Left lung (tissue), 10 donors: ENCODE measurements around the gene CLDN20. TPM values are rescaled to one million over a fixed set of nuclear protein-coding genes. Genes with fewer than 3 reads are reported as not detected.

Experiments used
- ATAC-seq: fragments of 200-7000 bp; cut with Tn5 transposase; one replicate; pipeline ENCODE4 v1.9.1; 2020; ENCODE audit warnings: moderate library complexity
- DNase-seq, 4 donors: peaks; one replicate each; pipeline ENCODE4 v3.0.0-alpha.2; 2013 to 2020
- H3K27ac ChIP-seq, 2 donors: fragments of 200-600 bp; sonication (generic) in 1 of 2; one replicate each; pipeline versions ENCODE4 v1.5.0 to v1.8.0; 2020 to 2021
- H3K27me3 ChIP-seq, 2 donors: fragments of 200-600 bp; sonication (generic) in 1 of 2; one replicate each; pipeline versions ENCODE4 v1.5.0 to v1.8.0; 2020 to 2021
- H3K36me3 ChIP-seq, 2 donors: fragments of 200-600 bp; sonication (generic) in 1 of 2; one replicate each; pipeline versions ENCODE4 v1.5.0 to v1.8.0; 2020 to 2021
- H3K4me1 ChIP-seq, 2 donors: fragments of 200-600 bp; one replicate each; pipeline ENCODE4 v1.8.0; 2021
- H3K4me3 ChIP-seq, 2 donors: fragments of 200-600 bp; sonication (generic) in 1 of 2; one replicate each; pipeline versions ENCODE4 v1.5.0 to v1.8.0; 2020 to 2021; ENCODE audit warnings: mild to moderate bottlenecking in 1 of 2
- H3K9me3 ChIP-seq, 2 donors: fragments of 200-600 bp; sonication (generic) in 1 of 2; one replicate each; pipeline versions ENCODE4 v1.5.0 to v1.8.0; 2020 to 2021
- CTCF ChIP-seq, 2 donors: fragments of 200-600 bp; sonication (generic) in 1 of 2; IDR thresholded peaks; one replicate each; pipeline versions ENCODE4 v1.5.0 to v1.8.0; 2021; ENCODE audit warnings: antibody characterized with exemption in 2 of 2
- intact Hi-C, 2 donors: fragments of 100-400 bp; cut with DNase I; formaldehyde crosslinking; loops; one replicate each; pipeline versions ENCODE4 v1.11.2 to v1.14.2; 2022
- polyA plus RNA-seq, 6 donors: library from polyadenylated mRNA; unstranded; fragments of 120-200 nt; gene quantifications; one replicate each; pipeline ENCODE4 v1.2.1, GENCODE V29; 2013; ENCODE audit not compliant: insufficient read length in 6 of 6
- total RNA-seq, 2 donors: library from RNA; stranded (reverse); fragmentation: NEBNext Ultra II Directional; extraction: Animal tissue kit (Norgen Biotek cat#: 25700); gene quantifications; one replicate each; pipeline ENCODE4 v1.2.1, GENCODE V29; 2021
- donor health status: DM: no; HTN: yes; CAD: no.
- donor health status: DM: no; HTN: no; CAD: no.

CLDN20 gene
- total and polyA plus RNA-seq, 8 donors, result 1.2 to 4.3 (median 3.0) TPM; not detected in 2

- Histone ChIP-seq H3K27me3 (no peaks in the 10 kb centered on the region), H3K36me3 (no peaks in the 10 kb centered on the region), H3K4me3 (no peak overlapping the region), H3K4me1 (no peaks in the 10 kb centered on the region), H3K9me3 (no peaks in the 10 kb centered on the region), H3K27ac (no peak overlapping the region)
- no peak for TF ChIP-seq CTCF (IDR thresholded peaks at IDR 0.05)
- DNase-seq (no peak), ATAC-seq (no peak)
- intact Hi-C loops, result no loop called here
Observed at GRCh38 chr6:155234687-155235086, 29.1 kb upstream of the CLDN20 start.

- no peak for TF ChIP-seq CTCF (IDR thresholded peaks at IDR 0.05)
- DNase-seq (peak in 1 of 4 donors; percentile 21), ATAC-seq (no peak)
- no peaks in the 10 kb centered on the region for H3K36me3 ChIP-seq
- no peaks in the 10 kb centered on the region for H3K4me1 ChIP-seq
- no peaks in the 10 kb centered on the region for H3K9me3 ChIP-seq
- H3K27me3 ChIP-seq, result no peaks in the 10 kb centered on the region
- H3K4me3 ChIP-seq, result no peak overlapping the region
- intact Hi-C loops, result no loop called here
- H3K27ac ChIP-seq, result no peak overlapping the region
Observed at GRCh38 chr6:155235087-155235486, 28.7 kb upstream of the CLDN20 start.

- no peak overlapping the region for H3K4me3 ChIP-seq
- no peaks in the 10 kb centered on the region for H3K36me3 ChIP-seq
- no peaks in the 10 kb centered on the region for H3K27me3 ChIP-seq
- H3K27ac ChIP-seq, result no peak overlapping the region
- no peaks in the 10 kb centered on the region for H3K9me3 ChIP-seq
- H3K4me1 ChIP-seq, result no peaks in the 10 kb centered on the region
- DNase-seq (no peak), ATAC-seq (no peak)
- intact Hi-C loops, result no loop called here
- no peak for TF ChIP-seq CTCF (IDR thresholded peaks at IDR 0.05)
Observed at GRCh38 chr6:155237613-155238012, 26.2 kb upstream of the CLDN20 start.

- Histone ChIP-seq H3K27me3 (no peaks in the 10 kb centered on the region), H3K9me3 (no peaks in the 10 kb centered on the region), H3K36me3 (no peaks in the 10 kb centered on the region), H3K4me1 (no peaks in the 10 kb centered on the region), H3K4me3 (no peak overlapping the region), H3K27ac (no peak overlapping the region)
- ATAC-seq, result no peak
- TF ChIP-seq CTCF (IDR thresholded peaks at IDR 0.05), result no peak
- DNase-seq, result no peak
- intact Hi-C loops, result no loop called here
Observed at GRCh38 chr6:155240905-155241600, 22.8 kb upstream of the CLDN20 start.

- Histone ChIP-seq H3K9me3 (no peaks in the 10 kb centered on the region), H3K27me3 (no peaks in the 10 kb centered on the region), H3K4me3 (no peak overlapping the region), H3K27ac (no peak overlapping the region), H3K4me1 (no peaks in the 10 kb centered on the region), H3K36me3 (no peaks in the 10 kb centered on the region)
- ATAC-seq (no peak), DNase-seq (no peak)
- no peak for TF ChIP-seq CTCF (IDR thresholded peaks at IDR 0.05)
- intact Hi-C loops, result no loop called here
Observed at GRCh38 chr6:155241966-155242365, 21.8 kb upstream of the CLDN20 start.
